Natural killer cell treated with Interleukin-12 subunit alpha and Interleukin-12 subunit beta and Interleukin-15 and Interleukin-18, amount 100 ng/mL, for 72 hours (primary cell): ENCODE measurements around the gene ZNF487. TPM values are rescaled to one million over a fixed set of nuclear protein-coding genes. Genes with fewer than 3 reads are reported as not detected.
"Not testable (repeated sequence)": the region's sequence is repeated elsewhere in the genome, so short reads cannot be mapped to it uniquely, and the experiment has no call there.

Experiments
- ATAC-seq, 2 donors: fragments of 150-1000 bp; cut with Tn5 transposase in 1 of 2; sonication (Bioruptor Pico), chemical (Tn5 transposase) in 1 of 2; 2 replicates each; pipeline ENCODE4 v1.10.0; 2021
- DNase-seq: peaks from one replicate; pipeline ENCODE4 v3.0.0; 2022; ENCODE audit warnings: low spot score
- H3K27ac Mint-ChIP-seq, 2 donors: 1 replicate in 1 of 2; 2 replicates in 1 of 2; pipeline ENCODE4 v1.8.0; 2022; ENCODE audit warnings: mixed read lengths in 2 of 2, mild to moderate bottlenecking in 1 of 2, moderate library complexity in 1 of 2
- H3K27me3 Mint-ChIP-seq, 2 donors: 1 replicate in 1 of 2; 2 replicates in 1 of 2; pipeline ENCODE4 v1.8.0; 2022; ENCODE audit warnings: mixed read lengths in 2 of 2
- H3K36me3 Mint-ChIP-seq: one replicate; pipeline ENCODE4 v1.8.0; 2022; ENCODE audit warnings: mixed read lengths
- H3K4me1 Mint-ChIP-seq, 2 donors: 1 replicate in 1 of 2; 2 replicates in 1 of 2; pipeline ENCODE4 v1.8.0; 2022; ENCODE audit warnings: low read depth in 2 of 2, mixed read lengths in 2 of 2, mild to moderate bottlenecking in 1 of 2
- H3K4me3 Mint-ChIP-seq: one replicate; pipeline ENCODE4 v1.8.0; 2022; ENCODE audit warnings: mixed read lengths
- H3K9me3 Mint-ChIP-seq: 2 replicates; pipeline ENCODE4 v1.8.0; 2022; ENCODE audit warnings: mixed read lengths
- total RNA-seq, 2 donors: library from RNA; stranded (reverse); gene quantifications; one replicate each; pipeline ENCODE4 v1.2.3, GENCODE V29; 2022

The ZNF487 gene
- total RNA-seq: 1 to 10 TPM; 3.5 to 5.7 TPM

- peak within 1 kb of the TSS; percentile 92 for H3K4me3 Mint-ChIP-seq
- no peaks in the 10 kb centered on the region for H3K9me3 Mint-ChIP-seq
- H3K27me3 Mint-ChIP-seq: no peaks in the 10 kb centered on the region
- DNase-seq: peak; percentile 93
- ATAC-seq: peak; percentile 99
- peaks cover 7 to 14% of the 10 kb centered on the region in 2 donors for H3K4me1 Mint-ChIP-seq
- no peaks in the 10 kb centered on the region for H3K36me3 Mint-ChIP-seq
- H3K27ac Mint-ChIP-seq: peak within 1 kb of the TSS; percentile 81 to 96
Measured at GRCh38 chr10:43436291-43437140, at the start of gene ZNF487. Gene ZNF487 (plus strand): TSS chr10:43437111. CDS start chr10:43475814, 38,703 bp downstream.

GRCh38 chr10:43387678-43388032, 49.3 kb upstream of the ZNF487 start:
- Mint-ChIP-seq H3K36me3 (peaks cover 45% of the 10 kb centered on the region), H3K27ac (peak overlapping the region; percentile 67 to 75), H3K4me1 (peaks cover 41 to 55% of the 10 kb centered on the region in 2 donors), H3K9me3 (no peaks in the 10 kb centered on the region), H3K27me3 (no peaks in the 10 kb centered on the region), H3K4me3 (no peak overlapping the region)
- ATAC-seq (no peak), DNase-seq (no peak)

- DNase-seq: no peak
- no peaks in the 10 kb centered on the region for H3K9me3 Mint-ChIP-seq
- peaks cover 55 to 71% of the 10 kb centered on the region in 2 donors for H3K4me1 Mint-ChIP-seq
- H3K27me3 Mint-ChIP-seq: no peaks in the 10 kb centered on the region
- ATAC-seq: no peak
- peaks cover 61% of the 10 kb centered on the region for H3K36me3 Mint-ChIP-seq
- peak overlapping the region; percentile 34 to 67 for H3K27ac Mint-ChIP-seq
- no peak overlapping the region for H3K4me3 Mint-ChIP-seq
Measured at GRCh38 chr10:43389867-43390266, 47.0 kb upstream of the ZNF487 start.

GRCh38 chr10:43390333-43390732, 46.6 kb upstream of the ZNF487 start:
- Mint-ChIP-seq H3K4me1 (peaks cover 60 to 73% of the 10 kb centered on the region in 2 donors), H3K27ac (peak overlapping the region; percentile 34 to 67), H3K4me3 (no peak overlapping the region), H3K27me3 (no peaks in the 10 kb centered on the region), H3K9me3 (no peaks in the 10 kb centered on the region), H3K36me3 (peaks cover 66% of the 10 kb centered on the region)
- DNase-seq (no peak), ATAC-seq (no peak)

GRCh38 chr10:43390759-43391158, 46.2 kb upstream of the ZNF487 start:
- Mint-ChIP-seq H3K27ac (peak overlapping the region; percentile 34 to 67), H3K4me1 (peaks cover 62 to 75% of the 10 kb centered on the region in 2 donors), H3K4me3 (no peak overlapping the region), H3K27me3 (no peaks in the 10 kb centered on the region), H3K9me3 (no peaks in the 10 kb centered on the region), H3K36me3 (peaks cover 68% of the 10 kb centered on the region)
- DNase-seq (no peak), ATAC-seq (peak in 1 of 2 donors; percentile 56)

GRCh38 chr10:43391496-43391895, 45.4 kb upstream of the ZNF487 start:
- Mint-ChIP-seq H3K27ac (peak overlapping the region; percentile 84 to 92), H3K4me1 (peaks cover 66 to 74% of the 10 kb centered on the region in 2 donors), H3K36me3 (peaks cover 66% of the 10 kb centered on the region), H3K9me3 (no peaks in the 10 kb centered on the region), H3K4me3 (no peak overlapping the region), H3K27me3 (no peaks in the 10 kb centered on the region)
- ATAC-seq: no peak
- no peak for DNase-seq

- H3K36me3 Mint-ChIP-seq: peaks cover 60% of the 10 kb centered on the region
- no peak for ATAC-seq
- peak overlapping the region; percentile 15 for H3K4me3 Mint-ChIP-seq
- no peak for DNase-seq
- H3K9me3 Mint-ChIP-seq: no peaks in the 10 kb centered on the region
- H3K27me3 Mint-ChIP-seq: no peaks in the 10 kb centered on the region
- H3K27ac Mint-ChIP-seq: peak overlapping the region; percentile 84 to 92
- peaks cover 60 to 70% of the 10 kb centered on the region in 2 donors for H3K4me1 Mint-ChIP-seq
Measured at GRCh38 chr10:43392748-43393147, 44.2 kb upstream of the ZNF487 start.

- H3K27ac Mint-ChIP-seq: peak overlapping the region; percentile 84 to 92
- not testable (repeated sequence) for DNase-seq, ATAC-seq, H3K27me3 Mint-ChIP-seq, H3K9me3 Mint-ChIP-seq
- peak overlapping the region; percentile 15 for H3K4me3 Mint-ChIP-seq
- H3K36me3 Mint-ChIP-seq: peaks cover 58% of the 10 kb centered on the region
- H3K4me1 Mint-ChIP-seq: peaks cover 64 to 69% of the 10 kb centered on the region in 2 donors
Measured at GRCh38 chr10:43393186-43393585, 43.7 kb upstream of the ZNF487 start.

GRCh38 chr10:43393606-43394360, 43.1 kb upstream of the ZNF487 start:
- H3K4me1 Mint-ChIP-seq: peaks cover 58 to 64% of the 10 kb centered on the region in 2 donors
- no peaks in the 10 kb centered on the region for H3K9me3 Mint-ChIP-seq
- no peaks in the 10 kb centered on the region for H3K27me3 Mint-ChIP-seq
- ATAC-seq (no peak), DNase-seq (no peak)
- peak overlapping the region; percentile 84 to 92 for H3K27ac Mint-ChIP-seq
- peak overlapping the region; percentile 19 for H3K4me3 Mint-ChIP-seq
- H3K36me3 Mint-ChIP-seq: peaks cover 52% of the 10 kb centered on the region

- ATAC-seq: no peak
- peak overlapping the region; percentile 92 to 95 for H3K27ac Mint-ChIP-seq
Measured at GRCh38 chr10:43394868-43395267, 42.0 kb upstream of the ZNF487 start.

GRCh38 chr10:43395571-43396060, 41.3 kb upstream of the ZNF487 start:
- H3K27me3 Mint-ChIP-seq: no peaks in the 10 kb centered on the region
- peaks cover 60 to 65% of the 10 kb centered on the region in 2 donors for H3K4me1 Mint-ChIP-seq
- H3K27ac Mint-ChIP-seq: peak overlapping the region; percentile 92 to 95
- H3K4me3 Mint-ChIP-seq: peak overlapping the region; percentile 89
- no peaks in the 10 kb centered on the region for H3K9me3 Mint-ChIP-seq
- DNase-seq: no peak
- peaks cover 51% of the 10 kb centered on the region for H3K36me3 Mint-ChIP-seq
- ATAC-seq: no peak

More at GRCh38 chr10:43394868-43395267, 42.0 kb upstream of the ZNF487 start:
- Mint-ChIP-seq H3K9me3 (no peaks in the 10 kb centered on the region), H3K27me3 (no peaks in the 10 kb centered on the region), H3K4me3 (peak overlapping the region; percentile 89), H3K36me3 (peaks cover 56% of the 10 kb centered on the region), H3K4me1 (peaks cover 62 to 66% of the 10 kb centered on the region in 2 donors)
- no peak for DNase-seq

- ATAC-seq (peak; percentile 86 to 90), DNase-seq (peak; percentile 88)
- Mint-ChIP-seq H3K36me3 (peaks cover 50% of the 10 kb centered on the region), H3K4me1 (peaks cover 60 to 71% of the 10 kb centered on the region in 2 donors), H3K27me3 (no peaks in the 10 kb centered on the region), H3K27ac (peak overlapping the region; percentile 92 to 95), H3K9me3 (no peaks in the 10 kb centered on the region), H3K4me3 (peak overlapping the region; percentile 89)
Measured at GRCh38 chr10:43396061-43396927, 40.6 kb upstream of the ZNF487 start.
